HG03064 (cell line): Measurements from ENCODE around the gene DNAH3.
"Not testable (repeated sequence)": the region's sequence is repeated elsewhere in the genome, so short reads cannot be mapped to it uniquely, and the experiment has no call there.

Experiments
- ATAC-seq: cut with Tn5 transposase; IDR thresholded peaks from one replicate; pipeline ENCODE4 v1.9.1; 2021; ENCODE audit warnings: low read depth; ENCODE audit not compliant: unreplicated experiment

Gene DNAH3

GRCh38 chr16:21150375-21151001 is at the start of gene DNAH3:
TSS of gene DNAH3 (minus strand) at chr16:21150846. CDS start at chr16:21150319, 527 bp downstream.
- ATAC-seq = no peak

GRCh38 chr16:21199607-21200218 is 49.1 kb upstream of the DNAH3 start:
- ATAC-seq = no peak

- ATAC-seq = no peak
Measured at GRCh38 chr16:21197621-21198020, 47.0 kb upstream of the DNAH3 start.

- ATAC-seq = no peak
Measured at GRCh38 chr16:21197112-21197511, 46.5 kb upstream of the DNAH3 start.

GRCh38 chr16:21195330-21195729 is 44.7 kb upstream of the DNAH3 start:
- not testable (repeated sequence) for ATAC-seq

- no peak for ATAC-seq
Measured at GRCh38 chr16:21194771-21195301, 44.2 kb upstream of the DNAH3 start.

- ATAC-seq = no peak
Measured at GRCh38 chr16:21192991-21193390, 42.3 kb upstream of the DNAH3 start.

GRCh38 chr16:21190599-21190998 is 40.0 kb upstream of the DNAH3 start:
- no peak for ATAC-seq

GRCh38 chr16:21190013-21190412 is 39.4 kb upstream of the DNAH3 start:
- no peak for ATAC-seq

GRCh38 chr16:21189311-21189710 is 38.7 kb upstream of the DNAH3 start:
- ATAC-seq = no peak

- ATAC-seq = no peak
Measured at GRCh38 chr16:21186326-21186691, 35.7 kb upstream of the DNAH3 start.

GRCh38 chr16:21185659-21186325 is 35.1 kb upstream of the DNAH3 start:
- ATAC-seq = no peak

- no peak for ATAC-seq
Measured at GRCh38 chr16:21184834-21185233, 34.2 kb upstream of the DNAH3 start.

GRCh38 chr16:21183995-21184394 is 33.3 kb upstream of the DNAH3 start:
- ATAC-seq = no peak

GRCh38 chr16:21179983-21180365 is 29.3 kb upstream of the DNAH3 start:
- ATAC-seq = no peak

- ATAC-seq = no peak
Measured at GRCh38 chr16:21179126-21179982, 28.7 kb upstream of the DNAH3 start.

- no peak for ATAC-seq
Measured at GRCh38 chr16:21175397-21175796, 24.8 kb upstream of the DNAH3 start.

GRCh38 chr16:21172650-21173049 is 22.0 kb upstream of the DNAH3 start:
- ATAC-seq = no peak

- ATAC-seq = not testable (repeated sequence)
Measured at GRCh38 chr16:21170116-21170515, 19.5 kb upstream of the DNAH3 start.

- ATAC-seq = no peak
Measured at GRCh38 chr16:21169249-21169981, 18.8 kb upstream of the DNAH3 start.
